ENCODE data around the gene SMYD3. TPM values are rescaled to one million over a fixed set of nuclear protein-coding genes. Genes with fewer than 3 reads are reported as not detected.

SMYD3 gene
- total RNA-seq, 3 donors from 2014 or later (not counting 1 experiment from before 2014, with no cell fraction given) = 43.6 to 48.0 (median 46.1) TPM

DNA sequence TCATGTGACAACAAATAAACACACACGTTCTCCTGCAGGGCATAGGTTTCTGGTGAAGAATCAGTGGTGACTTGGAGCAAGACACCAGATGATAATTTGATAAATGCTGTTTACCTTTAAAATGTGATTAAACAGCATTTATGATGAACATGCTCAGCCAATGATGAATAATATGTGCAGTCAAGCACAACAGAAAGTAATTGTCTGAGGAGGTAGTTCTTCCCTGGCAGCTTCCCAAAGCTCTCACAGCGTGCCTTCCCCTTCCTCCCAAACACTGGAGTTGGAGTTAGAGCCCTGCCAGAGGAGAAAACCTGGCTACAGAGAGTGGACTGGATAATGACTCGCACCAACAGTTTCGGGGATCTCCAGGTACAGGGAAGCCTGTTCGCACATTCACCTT is 463.5 kb downstream of the SMYD3 start:
- Mint-ChIP-seq H3K4me3 (no peak overlapping the region), H3K27ac (no peak overlapping the region), H3K27me3 (ENCODE audit: low read depth in 2 of 2) (no peaks in the 10 kb centered on the region), H3K9me3 (no peaks in the 10 kb centered on the region), H3K36me3 (no peaks in the 10 kb centered on the region), H3K4me1 (no peaks in the 10 kb centered on the region)
- no peak overlapping the region for H3K4me3 ChIP-seq (ENCODE audit: low read length)
- DNase-seq (no peak), ATAC-seq (no peak)
- intact Hi-C loops (cut with micrococcal nuclease) = no loop called here
- no peaks in the 10 kb centered on the region for H3K9me3 ChIP-seq (ENCODE audit: control insufficient read depth, insufficient read depth, low read length)
- H3K27ac ChIP-seq (ENCODE audit: low read length) = no peak overlapping the region
- 77% methylated on average over 5 of the region's 5 CpGs for WGBS (ENCODE audit: insufficient coverage)
- no peaks in the 10 kb centered on the region for H3K27me3 ChIP-seq (ENCODE audit: control insufficient read depth, insufficient read depth, low read length)
- H3K36me3 ChIP-seq (ENCODE audit: control insufficient read depth, insufficient read depth, low read length) = no peaks in the 10 kb centered on the region
- no peaks in the 10 kb centered on the region for H3K4me1 ChIP-seq (ENCODE audit: control insufficient read depth, insufficient read depth, low read length)
- TF ChIP-seq, protein P1, sequence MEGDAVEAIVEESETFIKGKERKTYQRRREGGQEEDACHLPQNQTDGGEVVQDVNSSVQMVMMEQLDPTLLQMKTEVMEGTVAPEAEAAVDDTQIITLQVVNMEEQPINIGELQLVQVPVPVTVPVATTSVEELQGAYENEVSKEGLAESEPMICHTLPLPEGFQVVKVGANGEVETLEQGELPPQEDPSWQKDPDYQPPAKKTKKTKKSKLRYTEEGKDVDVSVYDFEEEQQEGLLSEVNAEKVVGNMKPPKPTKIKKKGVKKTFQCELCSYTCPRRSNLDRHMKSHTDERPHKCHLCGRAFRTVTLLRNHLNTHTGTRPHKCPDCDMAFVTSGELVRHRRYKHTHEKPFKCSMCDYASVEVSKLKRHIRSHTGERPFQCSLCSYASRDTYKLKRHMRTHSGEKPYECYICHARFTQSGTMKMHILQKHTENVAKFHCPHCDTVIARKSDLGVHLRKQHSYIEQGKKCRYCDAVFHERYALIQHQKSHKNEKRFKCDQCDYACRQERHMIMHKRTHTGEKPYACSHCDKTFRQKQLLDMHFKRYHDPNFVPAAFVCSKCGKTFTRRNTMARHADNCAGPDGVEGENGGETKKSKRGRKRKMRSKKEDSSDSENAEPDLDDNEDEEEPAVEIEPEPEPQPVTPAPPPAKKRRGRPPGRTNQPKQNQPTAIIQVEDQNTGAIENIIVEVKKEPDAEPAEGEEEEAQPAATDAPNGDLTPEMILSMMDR (IDR thresholded peaks at IDR 0.05) = no peak

DNA sequence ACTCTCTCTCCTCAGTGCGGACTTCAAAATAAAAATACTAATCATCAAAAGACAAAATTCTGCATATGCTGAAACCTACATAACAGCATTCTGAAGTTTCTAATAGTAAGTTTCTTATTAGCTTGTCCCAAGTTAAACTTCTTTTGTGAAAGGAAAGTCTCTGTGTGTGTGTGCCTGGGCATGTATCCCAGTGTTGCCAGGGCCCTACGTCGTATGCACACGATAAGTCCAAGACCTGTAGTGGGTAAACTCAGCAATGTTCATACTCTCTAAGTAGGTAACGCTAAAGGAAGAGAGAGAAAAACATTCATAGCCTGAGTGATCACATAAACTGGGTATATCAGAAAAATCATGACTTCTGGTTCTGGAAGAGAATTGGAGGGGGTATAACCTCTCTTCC is 465.7 kb downstream of the SMYD3 start:
- TF ChIP-seq, protein P1 (IDR thresholded peaks at IDR 0.05) = no peak

DNA sequence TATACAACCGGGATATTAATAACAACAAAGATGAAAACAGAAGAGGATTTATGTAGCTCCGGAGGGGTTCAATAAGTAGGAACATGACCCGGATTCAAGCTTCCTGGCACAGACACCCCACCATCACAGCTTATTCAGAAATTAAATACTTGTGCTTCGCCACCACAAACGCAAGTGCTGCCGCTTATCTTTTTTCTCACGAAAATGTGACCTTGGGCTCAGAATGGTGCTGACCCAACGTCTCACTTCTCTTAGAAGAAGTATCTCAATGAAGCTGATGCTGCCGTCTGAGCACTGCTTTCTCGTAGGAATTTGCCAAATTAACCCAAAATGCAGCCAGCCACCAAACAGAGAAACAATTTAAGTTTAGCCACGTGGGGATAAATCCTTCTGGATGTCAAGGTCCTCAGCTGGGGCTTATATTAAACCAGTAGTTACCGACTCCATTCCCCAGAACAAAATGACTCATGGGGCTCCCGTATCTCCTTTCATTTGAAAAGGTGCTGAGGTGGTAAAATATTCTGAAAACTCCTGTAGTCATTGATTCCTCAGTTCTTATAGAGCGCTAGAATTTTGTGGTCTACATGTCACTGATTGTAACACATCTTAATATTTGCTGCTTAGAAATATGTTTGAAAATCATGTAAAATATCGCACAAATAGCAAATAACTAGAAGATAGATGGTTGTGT is 466.7 kb downstream of the SMYD3 start:
- H3K36me3 ChIP-seq (ENCODE audit: control insufficient read depth, insufficient read depth, low read length) = no peaks in the 10 kb centered on the region
- no peaks in the 10 kb centered on the region for H3K36me3 Mint-ChIP-seq
- no peaks in the 10 kb centered on the region for H3K27me3 Mint-ChIP-seq (ENCODE audit: low read depth in 2 of 2)
- 98% methylated on average over 12 of the region's 15 CpGs for WGBS (ENCODE audit: insufficient coverage)
- no peak overlapping the region for H3K4me3 ChIP-seq (ENCODE audit: low read length)
- intact Hi-C loops (cut with micrococcal nuclease) = no loop called here
- no peak for ATAC-seq
- no peak for DNase-seq
- no peak overlapping the region for H3K27ac Mint-ChIP-seq
- no peaks in the 10 kb centered on the region for H3K4me1 Mint-ChIP-seq
- H3K4me1 ChIP-seq (ENCODE audit: control insufficient read depth, insufficient read depth, low read length) = no peaks in the 10 kb centered on the region
- H3K4me3 Mint-ChIP-seq = no peak overlapping the region
- H3K9me3 Mint-ChIP-seq = no peaks in the 10 kb centered on the region
- no peaks in the 10 kb centered on the region for H3K9me3 ChIP-seq (ENCODE audit: control insufficient read depth, insufficient read depth, low read length)
- H3K27me3 ChIP-seq (ENCODE audit: control insufficient read depth, insufficient read depth, low read length) = no peaks in the 10 kb centered on the region
- TF ChIP-seq, protein P1 (IDR thresholded peaks at IDR 0.05) = no peak
- no peak overlapping the region for H3K27ac ChIP-seq (ENCODE audit: low read length)

More for the DNA sequence above, 465.7 kb downstream of the SMYD3 start:
- no peak overlapping the region for H3K27ac ChIP-seq (ENCODE audit: low read length)
- Mint-ChIP-seq H3K9me3 (no peaks in the 10 kb centered on the region), H3K27me3 (ENCODE audit: low read depth in 2 of 2) (no peaks in the 10 kb centered on the region), H3K4me3 (no peak overlapping the region), H3K27ac (no peak overlapping the region), H3K36me3 (no peaks in the 10 kb centered on the region), H3K4me1 (no peaks in the 10 kb centered on the region)
- H3K4me3 ChIP-seq (ENCODE audit: low read length) = no peak overlapping the region
- no peaks in the 10 kb centered on the region for H3K27me3 ChIP-seq (ENCODE audit: control insufficient read depth, insufficient read depth, low read length)
- no peaks in the 10 kb centered on the region for H3K9me3 ChIP-seq (ENCODE audit: control insufficient read depth, insufficient read depth, low read length)
- no peaks in the 10 kb centered on the region for H3K36me3 ChIP-seq (ENCODE audit: control insufficient read depth, insufficient read depth, low read length)
- intact Hi-C loops (cut with micrococcal nuclease) = no loop called here
- WGBS (ENCODE audit: insufficient coverage) = 73% methylated on average over 4 of the region's 5 CpGs
- ATAC-seq (no peak), DNase-seq (no peak)
- no peaks in the 10 kb centered on the region for H3K4me1 ChIP-seq (ENCODE audit: control insufficient read depth, insufficient read depth, low read length)

DNA sequence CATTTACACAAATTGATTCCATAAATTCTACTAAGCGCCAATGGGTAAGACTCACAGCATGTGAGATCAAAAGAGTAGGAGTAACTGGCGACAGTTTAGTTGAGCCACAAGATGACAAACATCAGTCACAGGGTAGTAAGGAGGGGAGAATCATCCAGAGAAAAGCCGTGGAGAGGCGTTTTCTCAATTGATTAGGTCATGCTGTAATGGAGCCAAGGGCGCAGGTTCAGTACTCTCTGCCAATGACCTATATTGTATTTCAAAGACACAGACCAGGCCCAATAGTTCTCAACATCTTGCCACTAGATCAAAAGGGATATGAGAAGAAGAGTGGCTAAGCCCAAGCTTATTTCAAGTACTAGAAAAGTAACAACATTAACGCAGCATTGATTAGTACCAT is 467.5 kb downstream of the SMYD3 start:
- no peaks in the 10 kb centered on the region for H3K9me3 Mint-ChIP-seq
- intact Hi-C loops (cut with micrococcal nuclease) = no loop called here

More for the DNA sequence above, 467.5 kb downstream of the SMYD3 start:
- Histone ChIP-seq H3K36me3 (ENCODE audit: control insufficient read depth, insufficient read depth, low read length) (no peaks in the 10 kb centered on the region), H3K4me3 (ENCODE audit: low read length) (no peak overlapping the region), H3K9me3 (ENCODE audit: control insufficient read depth, insufficient read depth, low read length) (no peaks in the 10 kb centered on the region), H3K27ac (ENCODE audit: low read length) (no peak overlapping the region), H3K4me1 (ENCODE audit: control insufficient read depth, insufficient read depth, low read length) (no peaks in the 10 kb centered on the region), H3K27me3 (ENCODE audit: control insufficient read depth, insufficient read depth, low read length) (no peaks in the 10 kb centered on the region)
- no peaks in the 10 kb centered on the region for H3K27me3 Mint-ChIP-seq (ENCODE audit: low read depth in 2 of 2)
- 89% methylated on average over 6 of the region's 6 CpGs for WGBS (ENCODE audit: insufficient coverage)
- no peak overlapping the region for H3K4me3 Mint-ChIP-seq
- ATAC-seq (no peak), DNase-seq (no peak)
- no peaks in the 10 kb centered on the region for H3K4me1 Mint-ChIP-seq
- no peak overlapping the region for H3K27ac Mint-ChIP-seq
- no peaks in the 10 kb centered on the region for H3K36me3 Mint-ChIP-seq
- TF ChIP-seq, protein P1 (IDR thresholded peaks at IDR 0.05) = no peak

Measured in natural killer cell (primary cell).